ENCODE measurements around the gene C16orf87. TPM values are rescaled to one million over a fixed set of nuclear protein-coding genes. Genes with fewer than 3 reads are reported as not detected.
"Not testable (repeated sequence)": the region's sequence is repeated elsewhere in the genome, so short reads cannot be mapped to it uniquely, and the experiment has no call there.

C16orf87 gene
- 10 to 100 TPM; 14.2 to 18.0 TPM for total RNA-seq

- peak within 1 kb of the TSS; percentile 94 for H3K27ac Mint-ChIP-seq
- H3K27me3 Mint-ChIP-seq = peaks cover 0 to 2% of the 10 kb centered on the region in 2 donors
- peaks cover 7% of the 10 kb centered on the region for H3K36me3 Mint-ChIP-seq
- DNase-seq (ENCODE audit: low spot score) = peak; percentile 95
- peak within 1 kb of the TSS; percentile 99 for H3K4me3 Mint-ChIP-seq
- H3K4me1 Mint-ChIP-seq (ENCODE audit: low read depth in 2 of 2) = peaks cover 20 to 30% of the 10 kb centered on the region in 2 donors
- ATAC-seq = peak; percentile 98
- no peaks in the 10 kb centered on the region for H3K9me3 Mint-ChIP-seq
These were observed at the start of gene C16orf87 for GRCh38 chr16:46830902-46831647. Gene C16orf87 (minus strand): TSS chr16:46831180. CDS start chr16:46831149, 31 bp downstream.

GRCh38 chr16:46875243-46875642, 44.3 kb upstream of the C16orf87 start:
- Mint-ChIP-seq H3K4me3 (no peak overlapping the region), H3K4me1 (ENCODE audit: low read depth in 2 of 2) (no peaks in the 10 kb centered on the region), H3K36me3 (no peaks in the 10 kb centered on the region), H3K27me3 (peaks cover under 1 to 5% of the 10 kb centered on the region in 2 donors), H3K9me3 (no peaks in the 10 kb centered on the region), H3K27ac (no peak overlapping the region)
- no peak for ATAC-seq
- no peak for DNase-seq (ENCODE audit: low spot score)

GRCh38 chr16:46873201-46873600, 42.2 kb upstream of the C16orf87 start:
- Mint-ChIP-seq H3K27me3 (peaks cover 0 to 4% of the 10 kb centered on the region in 2 donors), H3K4me3 (no peak overlapping the region), H3K36me3 (no peaks in the 10 kb centered on the region), H3K9me3 (no peaks in the 10 kb centered on the region), H3K4me1 (ENCODE audit: low read depth in 2 of 2) (no peaks in the 10 kb centered on the region), H3K27ac (no peak overlapping the region)
- no peak for ATAC-seq
- DNase-seq (ENCODE audit: low spot score) = no peak

GRCh38 chr16:46871597-46871996, 40.6 kb upstream of the C16orf87 start:
- Mint-ChIP-seq H3K36me3 (no peaks in the 10 kb centered on the region), H3K27ac (no peak overlapping the region), H3K4me3 (no peak overlapping the region), H3K27me3 (peaks cover 7% of the 10 kb centered on the region in 2 donors), H3K9me3 (no peaks in the 10 kb centered on the region), H3K4me1 (ENCODE audit: low read depth in 2 of 2) (no peaks in the 10 kb centered on the region)
- no peak for ATAC-seq
- no peak for DNase-seq (ENCODE audit: low spot score)

- not testable (repeated sequence) for H3K4me1 Mint-ChIP-seq (ENCODE audit: low read depth in 2 of 2); H3K27ac Mint-ChIP-seq; H3K4me3 Mint-ChIP-seq; H3K36me3 Mint-ChIP-seq; H3K27me3 Mint-ChIP-seq; H3K9me3 Mint-ChIP-seq; ATAC-seq; DNase-seq (ENCODE audit: low spot score)
These were observed 37.9 kb upstream of the C16orf87 start for GRCh38 chr16:46868891-46869290.

GRCh38 chr16:46867486-46867885, 36.5 kb upstream of the C16orf87 start:
- H3K27ac Mint-ChIP-seq; H3K4me1 Mint-ChIP-seq (ENCODE audit: low read depth in 2 of 2); H3K27me3 Mint-ChIP-seq; DNase-seq (ENCODE audit: low spot score); ATAC-seq; H3K36me3 Mint-ChIP-seq; H3K9me3 Mint-ChIP-seq; H3K4me3 Mint-ChIP-seq: not testable (repeated sequence)

- no peak for ATAC-seq
- Mint-ChIP-seq H3K27me3 (peaks cover 2 to 7% of the 10 kb centered on the region in 2 donors), H3K9me3 (no peaks in the 10 kb centered on the region), H3K36me3 (no peaks in the 10 kb centered on the region), H3K4me3 (no peak overlapping the region), H3K27ac (no peak overlapping the region), H3K4me1 (ENCODE audit: low read depth in 2 of 2) (no peaks in the 10 kb centered on the region)
- DNase-seq (ENCODE audit: low spot score) = no peak
These were observed 35.3 kb upstream of the C16orf87 start for GRCh38 chr16:46866286-46866685.

- Mint-ChIP-seq H3K4me1 (ENCODE audit: low read depth in 2 of 2) (no peaks in the 10 kb centered on the region), H3K27me3 (peaks cover 2 to 7% of the 10 kb centered on the region in 2 donors), H3K27ac (no peak overlapping the region), H3K4me3 (no peak overlapping the region), H3K9me3 (no peaks in the 10 kb centered on the region), H3K36me3 (no peaks in the 10 kb centered on the region)
- ATAC-seq = no peak
- DNase-seq (ENCODE audit: low spot score) = no peak
These were observed 31.8 kb upstream of the C16orf87 start for GRCh38 chr16:46862555-46863447.

GRCh38 chr16:46859719-46860152, 28.8 kb upstream of the C16orf87 start:
- no peaks in the 10 kb centered on the region for H3K4me1 Mint-ChIP-seq (ENCODE audit: low read depth in 2 of 2)
- H3K9me3 Mint-ChIP-seq = no peaks in the 10 kb centered on the region
- no peaks in the 10 kb centered on the region for H3K27me3 Mint-ChIP-seq
- no peak overlapping the region for H3K4me3 Mint-ChIP-seq
- H3K36me3 Mint-ChIP-seq = no peaks in the 10 kb centered on the region
- H3K27ac Mint-ChIP-seq = no peak overlapping the region
- DNase-seq (ENCODE audit: low spot score) (no peak), ATAC-seq (no peak)

- Mint-ChIP-seq H3K27me3 (no peaks in the 10 kb centered on the region), H3K4me1 (ENCODE audit: low read depth in 2 of 2) (no peaks in the 10 kb centered on the region), H3K36me3 (no peaks in the 10 kb centered on the region), H3K9me3 (no peaks in the 10 kb centered on the region), H3K27ac (no peak overlapping the region), H3K4me3 (no peak overlapping the region)
- ATAC-seq (no peak), DNase-seq (ENCODE audit: low spot score) (no peak)
These were observed 27.2 kb upstream of the C16orf87 start for GRCh38 chr16:46858151-46858550.

- no peaks in the 10 kb centered on the region for H3K36me3 Mint-ChIP-seq
- no peak overlapping the region for H3K27ac Mint-ChIP-seq
- no peaks in the 10 kb centered on the region for H3K27me3 Mint-ChIP-seq
- ATAC-seq = no peak
- no peaks in the 10 kb centered on the region for H3K4me1 Mint-ChIP-seq (ENCODE audit: low read depth in 2 of 2)
- no peak overlapping the region for H3K4me3 Mint-ChIP-seq
- no peak for DNase-seq (ENCODE audit: low spot score)
- no peaks in the 10 kb centered on the region for H3K9me3 Mint-ChIP-seq
These were observed 26.5 kb upstream of the C16orf87 start for GRCh38 chr16:46857368-46857945.

GRCh38 chr16:46855389-46855788, 24.4 kb upstream of the C16orf87 start:
- no peaks in the 10 kb centered on the region for H3K36me3 Mint-ChIP-seq
- H3K27me3 Mint-ChIP-seq = no peaks in the 10 kb centered on the region
- no peaks in the 10 kb centered on the region for H3K4me1 Mint-ChIP-seq (ENCODE audit: low read depth in 2 of 2)
- ATAC-seq (no peak), DNase-seq (ENCODE audit: low spot score) (no peak)
- no peaks in the 10 kb centered on the region for H3K9me3 Mint-ChIP-seq
- no peak overlapping the region for H3K4me3 Mint-ChIP-seq
- H3K27ac Mint-ChIP-seq = no peak overlapping the region

GRCh38 chr16:46854846-46855245, 23.9 kb upstream of the C16orf87 start:
- H3K27ac Mint-ChIP-seq = no peak overlapping the region
- H3K9me3 Mint-ChIP-seq = no peaks in the 10 kb centered on the region
- H3K4me3 Mint-ChIP-seq = no peak overlapping the region
- ATAC-seq (no peak), DNase-seq (ENCODE audit: low spot score) (no peak)
- H3K27me3 Mint-ChIP-seq = no peaks in the 10 kb centered on the region
- no peaks in the 10 kb centered on the region for H3K36me3 Mint-ChIP-seq
- no peaks in the 10 kb centered on the region for H3K4me1 Mint-ChIP-seq (ENCODE audit: low read depth in 2 of 2)
